Prostate gland (tissue), 2 donors: Measurements from ENCODE around the gene CDC34. TPM values are rescaled to one million over a fixed set of nuclear protein-coding genes. Genes with fewer than 3 reads are reported as not detected.
A peak's percentile ranks its signal among the peaks of the same experiment; 100 is the strongest.

ENCODE experiments used
- DNase-seq: peaks from one replicate; pipeline ENCODE4 v3.0.0-alpha.2; 2019; ENCODE audit warnings: low spot score
- H3K27ac ChIP-seq, 2 donors: fragments of 200-600 bp; sonication (generic); 2 replicates each; pipeline ENCODE4 v1.5.1; 2017 to 2019
- H3K27me3 ChIP-seq: fragments of 200-600 bp; sonication (generic); replicated peaks from 2 replicates; pipeline ENCODE4 v1.5.1; 2019; ENCODE audit not compliant: insufficient read depth
- H3K36me3 ChIP-seq, 2 donors: fragments of 200-600 bp; sonication (generic); 1 replicate in 1 of 2; 2 replicates in 1 of 2; pipeline versions ENCODE4 v1.5.1 to v1.8.1; 2017 to 2019
- H3K4me1 ChIP-seq: fragments of 200-600 bp; sonication (generic); replicated peaks from 2 replicates; pipeline ENCODE4 v1.5.1; 2019
- H3K4me3 ChIP-seq, 2 donors: fragments of 200-600 bp; sonication (generic); 2 replicates each; pipeline ENCODE4 v1.5.1; 2017 to 2019
- H3K9me3 ChIP-seq: fragments of 200-600 bp; sonication (generic); 2 replicates; pipeline ENCODE4 v1.5.1; 2017
- CTCF ChIP-seq, 4 experiments: fragments of 200-600 bp in 2 of 4; fragments of 450-650 bp in 2 of 4; sonication (generic) in 2 of 4; IDR thresholded peaks; 1 replicate in 3 of 4; 2 replicates in 1 of 4; pipeline ENCODE4 v1.5.1; 2016 to 2019; ENCODE audit warnings: antibody characterized with exemption in 4 of 4, mild to moderate bottlenecking in 2 of 4, moderate library complexity in 2 of 4
- POLR2A ChIP-seq: fragments of 450-650 bp; IDR thresholded peaks from one replicate; pipeline ENCODE4 v1.6.1; 2016; ENCODE audit warnings: antibody characterized with exemption, mild to moderate bottlenecking
- POLR2AphosphoS5 ChIP-seq: sonication (generic); formaldehyde crosslinking; IDR thresholded peaks from one replicate; pipeline ENCODE4 v1.6.1; 2017; ENCODE audit warnings: antibody characterized with exemption
- whole genome bisulfite sequencing: methylation state at CpG from one replicate; pipeline ENCODE4 v1.1.5; 2018; 5-methylcytosine and 5-hydroxymethylcytosine counted together
- intact Hi-C: fragments of 100-400 bp; cut with DNase I; formaldehyde crosslinking; loops from one replicate; pipeline ENCODE4 v1.14.2; 2022
- total RNA-seq, 2 donors: library from RNA; depleted of rRNA; stranded (reverse); fragments of >200 nt; gene quantifications; one replicate each; pipeline ENCODE4 v1.1.0, GENCODE V29; 2016

Gene CDC34
- total RNA-seq, 2 donors from 2014 or later, result 93.4 to 159 TPM

- H3K9me3 ChIP-seq, result no peaks in the 10 kb centered on the region
- WGBS, result under 1% methylated on average over 54 of the region's 103 CpGs
- TF ChIP-seq CTCF (IDR thresholded peaks at IDR 0.05) (peak in 2 of 4 experiments; percentile 28 to 37), POLR2A (peak; percentile 57), POLR2AphosphoS5 (no peak)
- H3K4me1 ChIP-seq, result peaks cover 9% of the 10 kb centered on the region
- no peaks in the 10 kb centered on the region for H3K27me3 ChIP-seq
- H3K36me3 ChIP-seq, result peaks cover under 1 to 1% of the 10 kb centered on the region in 2 donors
- intact Hi-C loops, result loop anchor here (5.0 kb wide), 1 partner anchor 41 kb away; the partner anchor contains the start of gene BSG
- H3K4me3 ChIP-seq, result peak overlapping the region; percentile 82 to 98
- peak; percentile 70 for DNase-seq
- peak overlapping the region; percentile 91 to 96 for H3K27ac ChIP-seq
Measured at GRCh38 chr19:531009-531752, 379 bp upstream of the CDC34 start.

GRCh38 chr19:532561-533363, 1.2 kb downstream of the CDC34 start:
- DNase-seq, result peak; percentile 54
- peaks cover 5 to 10% of the 10 kb centered on the region in 2 donors for H3K36me3 ChIP-seq
- peak overlapping the region; percentile 91 to 92 for H3K27ac ChIP-seq
- TF ChIP-seq POLR2AphosphoS5 (peak; percentile 12), CTCF (IDR thresholded peaks at IDR 0.05) (peak in 3 of 4 experiments; percentile 24 to 46 (median 33)), POLR2A (no peak)
- no peaks in the 10 kb centered on the region for H3K9me3 ChIP-seq
- peaks cover 9% of the 10 kb centered on the region for H3K4me1 ChIP-seq
- WGBS, result 0% methylated on average over 44 of the region's 47 CpGs
- intact Hi-C loops, result loop anchor here (5.0 kb wide), 1 partner anchor 40 kb away; the partner anchor contains the start of gene BSG
- H3K27me3 ChIP-seq, result no peaks in the 10 kb centered on the region
- H3K4me3 ChIP-seq, result peak overlapping the region; percentile 82 to 98

GRCh38 chr19:533364-534058, 2.0 kb downstream of the CDC34 start:
- peaks cover 9% of the 10 kb centered on the region for H3K4me1 ChIP-seq
- peak overlapping the region; percentile 82 to 98 for H3K4me3 ChIP-seq
- intact Hi-C loops, result loop anchor here (5.0 kb wide), 1 partner anchor 39 kb away; the partner anchor contains the start of gene BSG

GRCh38 chr19:534088-534487, 2.5 kb downstream of the CDC34 start:
- Histone ChIP-seq H3K4me3 (no peak overlapping the region), H3K4me1 (peaks cover 9% of the 10 kb centered on the region), H3K27me3 (no peaks in the 10 kb centered on the region), H3K36me3 (peaks cover 5 to 10% of the 10 kb centered on the region in 2 donors), H3K27ac (no peak overlapping the region), H3K9me3 (no peaks in the 10 kb centered on the region)
- TF ChIP-seq CTCF (IDR thresholded peaks at IDR 0.05), result no peak
- no peak for TF ChIP-seq POLR2A
- no peak for TF ChIP-seq POLR2AphosphoS5
- WGBS, result 62% methylated on average over 14 of the region's 14 CpGs
- DNase-seq, result no peak
- intact Hi-C loops, result loop anchor here (5.0 kb wide), 1 partner anchor 38 kb away; the partner anchor contains the start of gene BSG

More at GRCh38 chr19:533364-534058, 2.0 kb downstream of the CDC34 start:
- no peaks in the 10 kb centered on the region for H3K9me3 ChIP-seq
- H3K27me3 ChIP-seq, result no peaks in the 10 kb centered on the region
- H3K36me3 ChIP-seq, result peaks cover 5 to 10% of the 10 kb centered on the region in 2 donors
- no peak for DNase-seq
- no peak for TF ChIP-seq POLR2AphosphoS5
- TF ChIP-seq POLR2A, result no peak
- TF ChIP-seq CTCF (IDR thresholded peaks at IDR 0.05), result no peak
- 24% methylated on average over 23 of the region's 25 CpGs for WGBS
- H3K27ac ChIP-seq, result peak overlapping the region; percentile 91 to 92
